HepG2 (cell line): ENCODE measurements around the gene NEURL4. TPM values are rescaled to one million over a fixed set of nuclear protein-coding genes. Genes with fewer than 3 reads are reported as not detected.

ENCODE experiments used
- ARID4A ChIP-seq: sonication (generic); formaldehyde crosslinking; IDR thresholded peaks from 2 replicates; pipeline ENCODE4 v1.5.0; 2020; ENCODE audit warnings: mild to moderate bottlenecking, missing genetic modification reagents, borderline replicate concordance
- ATF7 ChIP-seq, 2 experiments: fragments of 450-650 bp in 1 of 2; sonication (generic) in 1 of 2; formaldehyde crosslinking in 1 of 2; IDR thresholded peaks; 2 replicates each; pipeline versions ENCODE4 v1.4.0 to v1.6.1; 2016 to 2020; ENCODE audit warnings: antibody characterized with exemption in 1 of 2, mild to moderate bottlenecking in 1 of 2, missing genetic modification reagents in 1 of 2
- CSRNP1 ChIP-seq: sonication (generic); formaldehyde crosslinking; IDR thresholded peaks from 2 replicates; pipeline ENCODE4 v1.8.1; 2023; ENCODE audit warnings: mild to moderate bottlenecking, missing genetic modification reagents
- FLYWCH1 ChIP-seq: sonication (generic); formaldehyde crosslinking; IDR thresholded peaks from 2 replicates; pipeline ENCODE4 v1.8.1; 2023; ENCODE audit warnings: mild to moderate bottlenecking, missing genetic modification reagents
- FOXA1 ChIP-seq, 2 experiments: fragments of 450-650 bp in 1 of 2; sonication (generic) in 1 of 2; formaldehyde crosslinking in 1 of 2; IDR thresholded peaks; 2 replicates each; pipeline versions ENCODE4 v1.4.0 to v1.6.1; 2016 to 2020; ENCODE audit warnings: missing genetic modification reagents in 1 of 2
- HMG20B ChIP-seq: conservative IDR thresholded peaks from 2 replicates; pipeline ENCODE4 v1.6.1; 2016; ENCODE audit warnings: missing genetic modification reagents, missing compliant biosample characterization
- MED8 ChIP-seq: sonication (generic); formaldehyde crosslinking; IDR thresholded peaks from 2 replicates; pipeline ENCODE4 v1.8.1; 2023; ENCODE audit warnings: mild to moderate bottlenecking, missing genetic modification reagents; ENCODE audit not compliant: insufficient replicate concordance
- NPAS2 ChIP-seq: sonication (generic); formaldehyde crosslinking; IDR thresholded peaks from 2 replicates; pipeline ENCODE4 v1.8.0; 2022; ENCODE audit warnings: mild to moderate bottlenecking, missing genetic modification reagents, borderline replicate concordance
- NR2F6 ChIP-seq, 2 experiments: IDR thresholded peaks; 2 replicates each; pipeline ENCODE4 v1.6.1; 2016; ENCODE audit warnings: antibody characterized with exemption in 1 of 2, mild to moderate bottlenecking in 1 of 2
- PITX1 ChIP-seq: sonication (generic); formaldehyde crosslinking; IDR thresholded peaks from 2 replicates; pipeline ENCODE4 v1.5.1; 2020; ENCODE audit warnings: mild to moderate bottlenecking, missing genetic modification reagents
- SKI ChIP-seq: fragments of 450-650 bp; IDR thresholded peaks from one replicate; pipeline ENCODE4 v1.6.1; 2018; ENCODE audit warnings: mild to moderate bottlenecking; ENCODE audit not compliant: partially characterized antibody
- SMAD1 ChIP-seq: sonication (generic); formaldehyde crosslinking; IDR thresholded peaks from 2 replicates; pipeline ENCODE4 v1.4.0; 2020; ENCODE audit warnings: missing genetic modification reagents, low read depth, mild to moderate bottlenecking, borderline replicate concordance
- ZFP82 ChIP-seq: sonication (generic); formaldehyde crosslinking; IDR thresholded peaks from 2 replicates; pipeline ENCODE4 v1.5.1; 2020; ENCODE audit warnings: mild to moderate bottlenecking, missing genetic modification reagents, borderline replicate concordance
- ZNF18 ChIP-seq: sonication (generic); formaldehyde crosslinking; IDR thresholded peaks from 2 replicates; pipeline ENCODE4 v1.8.0; 2022; ENCODE audit warnings: mild to moderate bottlenecking, missing genetic modification reagents; ENCODE audit not compliant: insufficient replicate concordance
- ZNF180 ChIP-seq: sonication (generic); formaldehyde crosslinking; IDR thresholded peaks from 2 replicates; pipeline ENCODE4 v1.4.0; 2020; ENCODE audit warnings: low read depth, missing genetic modification reagents, borderline replicate concordance
- ZNF530 ChIP-seq: sonication (generic); formaldehyde crosslinking; IDR thresholded peaks from 2 replicates; pipeline ENCODE4 v1.5.0; 2020; ENCODE audit warnings: low read depth, mild to moderate bottlenecking, missing genetic modification reagents
- ZNF557 ChIP-seq: sonication (generic); formaldehyde crosslinking; IDR thresholded peaks from 2 replicates; pipeline ENCODE4 v1.4.0; 2020; ENCODE audit warnings: missing genetic modification reagents
- ZNF670 ChIP-seq: sonication (generic); formaldehyde crosslinking; IDR thresholded peaks from 2 replicates; pipeline ENCODE4 v1.8.0; 2022; ENCODE audit warnings: mild to moderate bottlenecking, missing genetic modification reagents, borderline replicate concordance
- ZNF713 ChIP-seq: sonication (generic); formaldehyde crosslinking; IDR thresholded peaks from 2 replicates; pipeline ENCODE4 v1.4.0; 2020; ENCODE audit warnings: mild to moderate bottlenecking, missing genetic modification reagents
- polyA plus RNA-seq, 8 experiments: library from polyadenylated mRNA; depleted of rRNA in 3 of 8; stranded (reverse) in 7 of 8; unstranded in 1 of 8; fragments of >200 nt; fragmentation: Illumina TruSeq in 4 of 8; extraction: Trizol in 4 of 8; gene quantifications; 2 replicates each; pipeline versions ENCODE4 v1.2.1 to v1.2.3, GENCODE V29; 2011 to 2016; ENCODE audit warnings: low read depth in 4 of 8, missing spikeins in 1 of 8, mixed read lengths in 1 of 8; ENCODE audit not compliant: insufficient read depth in 1 of 8
- total RNA-seq, 5 experiments: library from RNA; depleted of rRNA; stranded (reverse); fragments of >200 nt; fragmentation: Illumina TruSeq; extraction: Trizol; gene quantifications; 2 replicates each; pipeline ENCODE4 v1.2.3, GENCODE V29; 2016; ENCODE audit warnings: low read depth in 1 of 5

NEURL4 gene
- total and polyA plus RNA-seq, 2 of the 13 experiments (the other 11 are each of a cell fraction or from before 2014, with no cell fraction given): 14.8 to 15.7 TPM

- TF ChIP-seq ZNF670: no peak; the same call in 1 of the 2 replicates
- no peak for TF ChIP-seq ZNF713 (CRISPR knock-in tag)
- no peak for TF ChIP-seq CSRNP1
- peak; percentile 76 for TF ChIP-seq MED8
- TF ChIP-seq ZFP82: peak; percentile 51; the same call in 1 of the 2 replicates
- no peak for TF ChIP-seq ZNF180 (CRISPR knock-in tag)
- TF ChIP-seq ATF7 (IDR thresholded peaks at IDR 0.05): no peak
- TF ChIP-seq ATF7 (CRISPR knock-in tag; IDR thresholded peaks at IDR 0.05): no peak
- TF ChIP-seq SKI: peak; percentile 94
- peak; percentile 51; the same call in 1 of the 2 replicates for TF ChIP-seq ZNF557 (CRISPR knock-in tag)
- no peak for TF ChIP-seq FLYWCH1 (CRISPR knock-in tag)
- TF ChIP-seq NPAS2 (CRISPR knock-in tag): no peak
- peak; percentile 56 for TF ChIP-seq PITX1
- TF ChIP-seq ZNF18 (CRISPR knock-in tag): peak; percentile 80
- no peak for TF ChIP-seq FOXA1 (IDR thresholded peaks at IDR 0.05)
- no peak; the same call in 1 of the 2 replicates for TF ChIP-seq FOXA1 (CRISPR knock-in tag; IDR thresholded peaks at IDR 0.05)
- no peak for TF ChIP-seq SMAD1 (CRISPR knock-in tag)
- no peak for TF ChIP-seq ZNF530 (CRISPR knock-in tag)
- no peak for TF ChIP-seq NR2F6 (IDR thresholded peaks at IDR 0.05)
- 0 out of 2 replicates have a peak, but pooled peaks have one; percentile 11 for TF ChIP-seq NR2F6 (CRISPR knock-in tag; IDR thresholded peaks at IDR 0.05)
- no peak for TF ChIP-seq HMG20B (CRISPR knock-in tag)
- peak; percentile 87 for TF ChIP-seq ARID4A (CRISPR knock-in tag)
Observed at GRCh38 chr17:7351665-7352502, 22.7 kb upstream of the NEURL4 start, which contains the start of gene KCTD11 (continued).
